SK-N-SH treated with all-trans-retinoic acid at 6 μM for 48 hours (cell line): ENCODE measurements around the gene GPR31.

Source experiments
- ATAC-seq: fragments of 200-7000 bp; cut with Tn5 transposase; 3 replicates; pipeline ENCODE4 v1.9.1; 2020; ENCODE audit warnings: mild to moderate bottlenecking, moderate library complexity
- ARNTL ChIP-seq: fragments of 450-650 bp; formaldehyde crosslinking; IDR thresholded peaks from 2 replicates; pipeline ENCODE4 v1.5.0; 2020; ENCODE audit warnings: low read depth, mild to moderate bottlenecking, moderate library complexity, borderline replicate concordance
- BACH2 ChIP-seq: fragments of 250-450 bp; sonication (Bioruptor Pico); IDR thresholded peaks from 2 replicates; pipeline ENCODE4 v1.9.0; 2021; ENCODE audit warnings: mild to moderate bottlenecking, borderline replicate concordance
- CREB5 ChIP-seq: fragments of 250-450 bp; sonication (Bioruptor Pico); IDR thresholded peaks from 2 replicates; pipeline ENCODE4 v1.5.1; 2020; ENCODE audit warnings: low read depth, mild to moderate bottlenecking, moderate library complexity
- CSDC2 ChIP-seq: fragments of 250-450 bp; sonication (Bioruptor Pico); IDR thresholded peaks from 2 replicates; pipeline ENCODE4 v1.5.0; 2020; ENCODE audit warnings: mild to moderate bottlenecking, moderate library complexity
- ESRRG ChIP-seq: fragments of 250-450 bp; sonication (Bioruptor Pico); IDR thresholded peaks from 2 replicates; pipeline ENCODE4 v1.6.1; 2021; ENCODE audit warnings: mild to moderate bottlenecking
- GLIS3 ChIP-seq: fragments of 250-450 bp; sonication (Bioruptor Pico); IDR thresholded peaks from 2 replicates; pipeline ENCODE4 v1.5.0; 2020; ENCODE audit warnings: mild to moderate bottlenecking, moderate library complexity
- ISL1 ChIP-seq: fragments of 250-450 bp; sonication (Bioruptor Pico); IDR thresholded peaks from 2 replicates; pipeline ENCODE4 v2.1.2; 2022; ENCODE audit warnings: mild to moderate bottlenecking, moderate library complexity
- PATZ1 ChIP-seq: fragments of 250-450 bp; sonication (Bioruptor Pico); IDR thresholded peaks from 2 replicates; pipeline ENCODE4 v1.8.0; 2020; ENCODE audit warnings: mild to moderate bottlenecking, moderate library complexity, borderline replicate concordance
- RARB ChIP-seq: fragments of 250-450 bp; sonication (Bioruptor Pico); IDR thresholded peaks from 2 replicates; pipeline ENCODE4 v1.8.0; 2021; ENCODE audit warnings: mild to moderate bottlenecking, moderate library complexity
- SNAI2 ChIP-seq: fragments of 250-450 bp; sonication (Bioruptor Pico); IDR thresholded peaks from 2 replicates; pipeline ENCODE4 v1.5.0; 2020; ENCODE audit warnings: mild to moderate bottlenecking, moderate library complexity
- TCF4 ChIP-seq: fragments of 250-450 bp; sonication (Bioruptor Pico); IDR thresholded peaks from 2 replicates; pipeline ENCODE4 v1.8.0; 2021; ENCODE audit warnings: mild to moderate bottlenecking, moderate library complexity, borderline replicate concordance
- TOX ChIP-seq: fragments of 250-450 bp; sonication (Bioruptor Pico); IDR thresholded peaks from 2 replicates; pipeline ENCODE4 v1.8.0; 2021; ENCODE audit warnings: mild to moderate bottlenecking, moderate library complexity, borderline replicate concordance
- ZC3H10 ChIP-seq: fragments of 250-450 bp; sonication (Bioruptor Pico); IDR thresholded peaks from 2 replicates; pipeline ENCODE4 v1.5.1; 2021; ENCODE audit warnings: mild to moderate bottlenecking, moderate library complexity
- ZFP3 ChIP-seq: fragments of 250-450 bp; sonication (Bioruptor Pico); IDR thresholded peaks from 2 replicates; pipeline ENCODE4 v1.5.0; 2020; ENCODE audit warnings: mild to moderate bottlenecking, moderate library complexity
- ZFP30 ChIP-seq: fragments of 450-650 bp; formaldehyde crosslinking; IDR thresholded peaks from 2 replicates; pipeline ENCODE4 v1.5.0; 2022; ENCODE audit warnings: mild to moderate bottlenecking, moderate library complexity
- ZNF70 ChIP-seq: fragments of 450-650 bp; formaldehyde crosslinking; IDR thresholded peaks from 2 replicates; pipeline ENCODE4 v1.5.0; 2020; ENCODE audit warnings: mild to moderate bottlenecking, moderate library complexity
- TF ChIP-seq, protein P1 (sequence below): fragments of 250-450 bp; sonication (Bioruptor Pico); IDR thresholded peaks from 2 replicates; pipeline ENCODE4 v1.8.0; 2021; ENCODE audit warnings: low read depth, mild to moderate bottlenecking, moderate library complexity, borderline replicate concordance
- TF ChIP-seq, protein P2 (sequence below): fragments of 250-450 bp; sonication (Bioruptor Pico); IDR thresholded peaks from 2 replicates; pipeline ENCODE4 v1.5.0; 2020; ENCODE audit warnings: mild to moderate bottlenecking, moderate library complexity
- TF ChIP-seq, protein P3 (sequence below): fragments of 250-450 bp; sonication (Bioruptor Pico); IDR thresholded peaks from 2 replicates; pipeline ENCODE4 v1.5.1; 2021; ENCODE audit warnings: mild to moderate bottlenecking, moderate library complexity

The GPR31 gene

DNA sequence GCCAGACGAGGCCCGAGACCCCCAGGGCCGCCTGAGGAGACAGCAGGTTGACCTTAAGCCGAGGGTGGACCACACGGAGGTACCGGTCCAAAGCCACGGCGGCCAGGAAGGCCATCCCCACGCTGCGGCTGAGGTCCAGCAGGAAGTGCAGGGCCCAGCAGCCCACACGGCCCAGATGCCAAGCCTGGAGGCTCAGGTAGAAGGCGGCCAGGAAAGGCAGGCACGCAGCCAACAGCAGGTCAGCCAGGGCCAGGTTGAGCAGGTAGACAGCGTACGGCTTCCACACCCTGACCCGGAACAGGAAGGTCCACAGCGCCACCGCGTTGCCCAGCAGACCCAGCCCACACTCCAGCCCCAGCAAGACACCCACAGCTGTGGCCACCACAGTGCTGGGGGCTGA is 366 bp downstream of the GPR31 start (continued):
- TF ChIP-seq SNAI2 (CRISPR knock-in tag) (no peak), GLIS3 (CRISPR knock-in tag) (no peak), PATZ1 (CRISPR knock-in tag) (no peak)
- TF ChIP-seq, all 23 proteins: peak for 0

- no peak for TF ChIP-seq ISL1
- TF ChIP-seq, protein P1, sequence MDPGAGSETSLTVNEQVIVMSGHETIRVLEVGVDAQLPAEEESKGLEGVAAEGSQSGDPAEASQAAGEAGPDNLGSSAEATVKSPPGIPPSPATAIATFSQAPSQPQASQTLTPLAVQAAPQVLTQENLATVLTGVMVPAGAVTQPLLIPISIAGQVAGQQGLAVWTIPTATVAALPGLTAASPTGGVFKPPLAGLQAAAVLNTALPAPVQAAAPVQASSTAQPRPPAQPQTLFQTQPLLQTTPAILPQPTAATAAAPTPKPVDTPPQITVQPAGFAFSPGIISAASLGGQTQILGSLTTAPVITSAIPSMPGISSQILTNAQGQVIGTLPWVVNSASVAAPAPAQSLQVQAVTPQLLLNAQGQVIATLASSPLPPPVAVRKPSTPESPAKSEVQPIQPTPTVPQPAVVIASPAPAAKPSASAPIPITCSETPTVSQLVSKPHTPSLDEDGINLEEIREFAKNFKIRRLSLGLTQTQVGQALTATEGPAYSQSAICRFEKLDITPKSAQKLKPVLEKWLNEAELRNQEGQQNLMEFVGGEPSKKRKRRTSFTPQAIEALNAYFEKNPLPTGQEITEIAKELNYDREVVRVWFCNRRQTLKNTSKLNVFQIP (CRISPR knock-in tag) = no peak
- TF ChIP-seq CSDC2 (CRISPR knock-in tag) = no peak
- TF ChIP-seq ARNTL (CRISPR knock-in tag) = no peak
- ATAC-seq = no peak
Measured at GRCh38 chr6:167154895-167155294, 2.9 kb downstream of the GPR31 start.

DNA sequence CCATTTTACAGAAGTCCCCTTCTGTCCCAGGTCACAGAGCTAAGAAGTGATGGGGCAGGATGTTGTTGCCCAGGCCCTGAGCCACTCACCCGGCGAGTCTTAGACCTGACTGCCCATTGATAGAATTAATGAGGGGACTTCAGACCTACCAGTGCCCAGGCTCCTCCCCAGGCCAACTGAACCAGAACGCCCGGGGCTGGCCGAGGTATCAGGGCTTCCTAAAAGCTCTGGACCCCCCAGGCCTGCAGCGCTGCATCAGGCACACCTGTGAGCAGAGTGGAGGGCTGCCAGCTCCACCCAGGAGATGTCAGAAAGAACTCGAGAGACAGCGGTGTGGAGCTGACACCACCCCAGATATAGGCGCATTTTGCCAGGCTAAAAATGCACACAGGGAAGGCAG is 3.5 kb downstream of the GPR31 start:
- no peak for TF ChIP-seq ISL1
- no peak for TF ChIP-seq ZC3H10 (CRISPR knock-in tag)
- TF ChIP-seq ZFP30 (CRISPR knock-in tag) = no peak
- TF ChIP-seq ZNF70 = no peak
- no peak for TF ChIP-seq CREB5 (CRISPR knock-in tag)
- no peak for TF ChIP-seq ARNTL (CRISPR knock-in tag)
- TF ChIP-seq, protein P1 (CRISPR knock-in tag) = no peak
- TF ChIP-seq, protein P2, sequence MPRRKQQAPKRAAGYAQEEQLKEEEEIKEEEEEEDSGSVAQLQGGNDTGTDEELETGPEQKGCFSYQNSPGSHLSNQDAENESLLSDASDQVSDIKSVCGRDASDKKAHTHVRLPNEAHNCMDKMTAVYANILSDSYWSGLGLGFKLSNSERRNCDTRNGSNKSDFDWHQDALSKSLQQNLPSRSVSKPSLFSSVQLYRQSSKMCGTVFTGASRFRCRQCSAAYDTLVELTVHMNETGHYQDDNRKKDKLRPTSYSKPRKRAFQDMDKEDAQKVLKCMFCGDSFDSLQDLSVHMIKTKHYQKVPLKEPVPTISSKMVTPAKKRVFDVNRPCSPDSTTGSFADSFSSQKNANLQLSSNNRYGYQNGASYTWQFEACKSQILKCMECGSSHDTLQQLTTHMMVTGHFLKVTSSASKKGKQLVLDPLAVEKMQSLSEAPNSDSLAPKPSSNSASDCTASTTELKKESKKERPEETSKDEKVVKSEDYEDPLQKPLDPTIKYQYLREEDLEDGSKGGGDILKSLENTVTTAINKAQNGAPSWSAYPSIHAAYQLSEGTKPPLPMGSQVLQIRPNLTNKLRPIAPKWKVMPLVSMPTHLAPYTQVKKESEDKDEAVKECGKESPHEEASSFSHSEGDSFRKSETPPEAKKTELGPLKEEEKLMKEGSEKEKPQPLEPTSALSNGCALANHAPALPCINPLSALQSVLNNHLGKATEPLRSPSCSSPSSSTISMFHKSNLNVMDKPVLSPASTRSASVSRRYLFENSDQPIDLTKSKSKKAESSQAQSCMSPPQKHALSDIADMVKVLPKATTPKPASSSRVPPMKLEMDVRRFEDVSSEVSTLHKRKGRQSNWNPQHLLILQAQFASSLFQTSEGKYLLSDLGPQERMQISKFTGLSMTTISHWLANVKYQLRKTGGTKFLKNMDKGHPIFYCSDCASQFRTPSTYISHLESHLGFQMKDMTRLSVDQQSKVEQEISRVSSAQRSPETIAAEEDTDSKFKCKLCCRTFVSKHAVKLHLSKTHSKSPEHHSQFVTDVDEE (CRISPR knock-in tag) = no peak
- TF ChIP-seq, protein P3, sequence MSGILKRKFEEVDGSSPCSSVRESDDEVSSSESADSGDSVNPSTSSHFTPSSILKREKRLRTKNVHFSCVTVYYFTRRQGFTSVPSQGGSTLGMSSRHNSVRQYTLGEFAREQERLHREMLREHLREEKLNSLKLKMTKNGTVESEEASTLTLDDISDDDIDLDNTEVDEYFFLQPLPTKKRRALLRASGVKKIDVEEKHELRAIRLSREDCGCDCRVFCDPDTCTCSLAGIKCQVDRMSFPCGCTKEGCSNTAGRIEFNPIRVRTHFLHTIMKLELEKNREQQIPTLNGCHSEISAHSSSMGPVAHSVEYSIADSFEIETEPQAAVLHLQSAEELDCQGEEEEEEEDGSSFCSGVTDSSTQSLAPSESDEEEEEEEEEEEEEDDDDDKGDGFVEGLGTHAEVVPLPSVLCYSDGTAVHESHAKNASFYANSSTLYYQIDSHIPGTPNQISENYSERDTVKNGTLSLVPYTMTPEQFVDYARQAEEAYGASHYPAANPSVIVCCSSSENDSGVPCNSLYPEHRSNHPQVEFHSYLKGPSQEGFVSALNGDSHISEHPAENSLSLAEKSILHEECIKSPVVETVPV = no peak
- no peak for TF ChIP-seq RARB (CRISPR knock-in tag)
- TF ChIP-seq TCF4 (CRISPR knock-in tag) = no peak
- TF ChIP-seq GLIS3 (CRISPR knock-in tag) = no peak
- TF ChIP-seq BACH2 (CRISPR knock-in tag) = no peak
- no peak for TF ChIP-seq PATZ1 (CRISPR knock-in tag)
- TF ChIP-seq SNAI2 (CRISPR knock-in tag) = no peak
- no peak for TF ChIP-seq TOX (CRISPR knock-in tag)
- no peak for TF ChIP-seq ZFP3
- TF ChIP-seq ESRRG = no peak
- no peak for ATAC-seq
